T-helper 1 cell treated with Interleukin-12 subunit alpha and Interleukin-12 subunit beta and Interleukin-4 antibody, amounts not matched to agents 30 μg/mL and 1 μg/mL, for 36 hours (primary cell): ENCODE results near the gene MGAT3.

ENCODE experiments used
- H3K27ac Mint-ChIP-seq: one replicate; pipeline ENCODE4 v1.8.0; 2021; ENCODE audit warnings: mild to moderate bottlenecking, mixed read lengths
- H3K27me3 Mint-ChIP-seq: one replicate; pipeline ENCODE4 v1.8.0; 2021; ENCODE audit warnings: low read depth, mixed read lengths
- H3K36me3 Mint-ChIP-seq: one replicate; pipeline ENCODE4 v1.8.0; 2021; ENCODE audit warnings: low read depth, mixed read lengths
- H3K4me1 Mint-ChIP-seq: one replicate; pipeline ENCODE4 v1.8.0; 2021; ENCODE audit warnings: low read depth, mixed read lengths
- H3K4me3 Mint-ChIP-seq: one replicate; pipeline ENCODE4 v1.8.0; 2021; ENCODE audit warnings: mild to moderate bottlenecking, moderate library complexity, mixed read lengths
- H3K9me3 Mint-ChIP-seq: one replicate; pipeline ENCODE4 v1.8.0; 2021; ENCODE audit warnings: mixed read lengths

Gene MGAT3

DNA sequence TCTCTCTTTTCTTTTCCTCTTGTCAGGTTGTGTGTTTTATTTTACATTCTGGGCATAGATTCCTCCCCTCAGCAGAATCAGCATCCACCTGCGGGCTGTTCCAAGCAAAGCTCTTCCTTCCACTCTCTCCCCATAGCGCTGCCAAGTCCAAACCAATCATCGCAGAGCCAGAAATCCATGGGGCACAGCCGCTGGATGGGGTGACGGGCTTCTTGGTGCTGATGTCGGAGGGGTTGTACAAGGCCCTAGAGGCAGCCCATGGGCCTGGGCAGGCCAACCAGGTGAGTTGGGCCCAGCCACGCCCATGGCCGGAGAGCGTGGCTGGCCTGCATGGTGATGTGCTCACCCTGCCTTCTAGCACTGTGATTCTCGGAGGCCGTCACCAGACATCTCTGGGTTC, 35.1 kb upstream of the MGAT3 start:
- Mint-ChIP-seq H3K4me3 (no peak overlapping the region), H3K27me3 (no peaks in the 10 kb centered on the region), H3K36me3 (peaks cover 27% of the 10 kb centered on the region), H3K4me1 (no peaks in the 10 kb centered on the region), H3K9me3 (no peaks in the 10 kb centered on the region), H3K27ac (no peak overlapping the region)

DNA sequence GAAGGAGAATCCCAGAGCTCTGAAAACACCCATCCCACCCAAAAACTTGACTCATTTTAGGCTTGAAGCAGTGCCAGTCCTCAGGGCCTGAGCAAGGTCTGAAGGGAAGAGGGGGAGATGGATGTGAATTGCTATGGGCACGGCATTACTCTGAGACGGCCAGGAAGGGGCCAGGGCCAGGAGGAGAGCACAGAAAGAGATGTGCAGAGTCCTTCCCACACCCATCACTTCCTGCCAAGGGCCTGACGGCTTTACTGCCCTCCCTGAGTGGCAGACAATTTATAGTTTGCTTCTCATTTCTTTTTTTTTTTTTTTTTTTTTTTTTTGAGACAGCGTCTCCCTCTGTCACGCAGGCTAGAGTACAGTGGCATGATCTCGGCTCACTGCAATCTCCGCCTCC, 34.7 kb upstream of the MGAT3 start:
- Mint-ChIP-seq H3K9me3 (no peaks in the 10 kb centered on the region), H3K27me3 (no peaks in the 10 kb centered on the region), H3K27ac (no peak overlapping the region), H3K4me1 (no peaks in the 10 kb centered on the region), H3K4me3 (no peak overlapping the region), H3K36me3 (peaks cover 29% of the 10 kb centered on the region)

DNA sequence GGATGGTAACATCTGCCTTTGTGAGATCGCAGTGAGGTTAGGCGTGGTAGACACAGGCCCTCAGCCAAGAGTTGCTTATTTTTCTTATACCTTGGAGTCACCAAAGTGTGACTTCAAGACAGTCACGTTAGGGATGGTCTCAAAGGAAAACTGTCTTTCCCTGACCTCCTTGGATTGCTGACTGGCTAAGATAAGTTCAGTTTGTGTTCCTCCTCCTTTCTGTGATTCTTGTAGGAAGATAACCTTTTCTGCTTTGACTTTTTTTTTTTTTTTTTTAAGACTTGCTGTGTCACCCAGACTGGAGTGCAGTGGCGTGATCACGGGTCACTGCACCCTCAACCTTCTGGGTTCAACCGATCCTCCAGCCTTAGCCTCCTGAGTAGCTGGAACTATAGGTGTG, 34.1 kb upstream of the MGAT3 start:
- H3K36me3 Mint-ChIP-seq = peaks cover 29% of the 10 kb centered on the region

GRCh38 chr22:39423976-39424375, 32.8 kb upstream of the MGAT3 start:
- H3K36me3 Mint-ChIP-seq = peaks cover 24% of the 10 kb centered on the region
- no peaks in the 10 kb centered on the region for H3K9me3 Mint-ChIP-seq
- no peak overlapping the region for H3K27ac Mint-ChIP-seq
- no peaks in the 10 kb centered on the region for H3K4me1 Mint-ChIP-seq
- no peaks in the 10 kb centered on the region for H3K27me3 Mint-ChIP-seq
- H3K4me3 Mint-ChIP-seq = no peak overlapping the region

More for the DNA sequence above, 34.1 kb upstream of the MGAT3 start:
- Mint-ChIP-seq H3K4me1 (no peaks in the 10 kb centered on the region), H3K27me3 (no peaks in the 10 kb centered on the region), H3K4me3 (no peak overlapping the region), H3K9me3 (no peaks in the 10 kb centered on the region), H3K27ac (no peak overlapping the region)

GRCh38 chr22:39426380-39427043, 30.3 kb upstream of the MGAT3 start:
- Mint-ChIP-seq H3K36me3 (peaks cover 18% of the 10 kb centered on the region), H3K9me3 (no peaks in the 10 kb centered on the region)

DNA sequence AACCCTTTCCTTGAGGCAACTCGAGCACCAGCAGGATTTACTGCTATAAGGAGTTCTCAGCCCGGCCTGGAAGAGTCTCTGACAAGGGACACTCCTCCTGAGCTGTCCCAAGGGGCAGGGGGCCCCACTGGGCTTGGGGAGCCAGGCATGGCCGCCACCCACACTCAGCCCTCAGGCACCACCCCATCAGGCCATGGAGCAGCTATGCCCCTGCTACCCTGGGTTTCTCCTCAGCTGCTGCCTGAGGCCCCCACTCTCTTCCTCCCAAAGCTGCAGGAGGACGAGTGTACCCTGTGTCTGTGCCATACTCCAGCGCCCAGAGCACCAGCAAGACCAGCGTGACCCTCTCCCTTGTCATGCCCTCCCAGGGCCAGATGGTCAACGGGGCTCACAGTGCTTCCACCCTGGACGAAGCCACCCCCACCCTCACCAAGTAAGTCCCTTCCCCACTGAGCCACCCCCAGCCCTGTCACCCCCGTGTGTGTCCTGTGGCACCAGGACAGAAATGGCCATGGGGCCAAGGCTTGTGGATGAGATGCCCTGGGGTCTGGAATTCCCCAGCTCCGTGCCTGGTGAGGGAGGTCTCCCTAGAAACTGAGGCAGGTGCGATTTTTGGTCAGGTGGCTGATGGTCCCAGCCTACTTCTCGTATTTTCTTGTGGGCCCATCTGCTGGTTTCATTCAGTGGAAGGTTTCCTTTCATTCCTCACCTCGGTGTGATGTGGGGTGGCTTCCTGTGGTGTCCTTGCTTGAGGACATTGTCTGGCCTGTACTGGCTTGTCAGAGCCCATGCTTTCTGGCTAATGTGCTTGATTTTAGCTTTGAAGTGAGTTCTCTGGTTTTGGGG, 28.8 kb upstream of the MGAT3 start:
- Mint-ChIP-seq H3K27ac (no peak overlapping the region), H3K4me3 (no peak overlapping the region), H3K36me3 (peaks cover 11% of the 10 kb centered on the region)

More at GRCh38 chr22:39426380-39427043, 30.3 kb upstream of the MGAT3 start:
- Mint-ChIP-seq H3K27ac (no peak overlapping the region), H3K4me1 (no peaks in the 10 kb centered on the region), H3K4me3 (no peak overlapping the region), H3K27me3 (no peaks in the 10 kb centered on the region)

GRCh38 chr22:39428597-39429071, 28.2 kb upstream of the MGAT3 start:
- Mint-ChIP-seq H3K4me3 (no peak overlapping the region), H3K4me1 (no peaks in the 10 kb centered on the region), H3K27me3 (no peaks in the 10 kb centered on the region), H3K9me3 (no peaks in the 10 kb centered on the region), H3K27ac (no peak overlapping the region), H3K36me3 (peaks cover 10% of the 10 kb centered on the region)

More for the DNA sequence above, 28.8 kb upstream of the MGAT3 start:
- no peaks in the 10 kb centered on the region for H3K4me1 Mint-ChIP-seq
- H3K9me3 Mint-ChIP-seq = no peaks in the 10 kb centered on the region
- H3K27me3 Mint-ChIP-seq = no peaks in the 10 kb centered on the region

DNA sequence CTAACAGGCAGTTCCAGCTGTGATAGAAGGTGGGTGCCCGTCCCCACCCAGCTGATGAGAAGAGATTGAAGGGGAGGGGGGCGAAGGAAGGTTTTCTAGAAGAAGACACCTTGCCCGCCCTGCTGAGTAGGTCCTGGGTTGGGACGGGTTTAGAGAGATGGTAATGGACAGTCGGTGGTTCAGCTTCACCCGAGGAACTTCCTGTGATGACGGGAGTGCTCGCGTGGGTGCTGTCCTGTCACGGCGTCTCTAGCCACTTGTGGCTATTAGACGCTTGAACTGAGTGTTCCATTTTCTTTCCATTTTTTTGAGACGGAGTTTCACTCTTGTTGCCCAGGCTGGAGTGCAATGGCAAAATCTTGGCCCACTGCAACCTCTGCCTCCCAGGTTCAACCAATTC, 27.6 kb upstream of the MGAT3 start:
- Mint-ChIP-seq H3K4me1 (no peaks in the 10 kb centered on the region), H3K4me3 (no peak overlapping the region), H3K27me3 (no peaks in the 10 kb centered on the region), H3K36me3 (peaks cover 6% of the 10 kb centered on the region), H3K9me3 (no peaks in the 10 kb centered on the region), H3K27ac (no peak overlapping the region)

DNA sequence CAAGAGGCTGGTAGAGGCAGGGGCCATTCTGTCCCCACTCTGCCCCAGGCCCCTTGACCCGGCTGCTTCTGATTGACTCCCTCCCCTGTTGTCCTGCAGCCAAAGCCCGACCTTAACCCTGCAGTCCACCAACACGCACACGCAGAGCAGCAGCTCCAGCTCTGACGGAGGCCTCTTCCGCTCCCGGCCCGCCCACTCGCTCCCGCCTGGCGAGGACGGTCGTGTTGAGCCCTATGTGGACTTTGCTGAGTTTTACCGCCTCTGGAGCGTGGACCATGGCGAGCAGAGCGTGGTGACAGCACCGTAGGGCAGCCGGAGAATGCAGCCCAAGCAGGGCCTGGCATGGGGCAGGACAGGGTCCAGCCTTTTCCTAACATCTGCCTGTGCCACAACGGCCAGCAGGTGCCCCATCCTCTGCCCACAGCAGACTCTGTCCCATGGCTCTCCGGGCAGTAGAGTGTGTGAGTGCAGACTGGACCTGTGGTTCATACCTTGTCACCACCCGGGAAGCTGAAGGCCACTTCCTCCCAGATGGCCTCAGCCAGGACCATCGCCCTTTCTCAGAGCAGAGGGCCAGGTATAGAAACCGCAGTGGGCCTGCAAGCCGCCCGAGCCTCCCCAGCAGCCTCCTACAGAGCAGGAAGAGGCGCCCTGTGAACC, 26.8 kb upstream of the MGAT3 start:
- Mint-ChIP-seq H3K4me1 (no peaks in the 10 kb centered on the region), H3K4me3 (no peak overlapping the region), H3K27me3 (no peaks in the 10 kb centered on the region), H3K36me3 (peaks cover 4% of the 10 kb centered on the region), H3K27ac (no peak overlapping the region), H3K9me3 (no peaks in the 10 kb centered on the region)

- H3K27me3 Mint-ChIP-seq = no peaks in the 10 kb centered on the region
- H3K4me1 Mint-ChIP-seq = no peaks in the 10 kb centered on the region
- peaks cover 4% of the 10 kb centered on the region for H3K36me3 Mint-ChIP-seq
- H3K4me3 Mint-ChIP-seq = no peak overlapping the region
- H3K27ac Mint-ChIP-seq = no peak overlapping the region
- no peaks in the 10 kb centered on the region for H3K9me3 Mint-ChIP-seq
Measured at GRCh38 chr22:39430576-39431150, 26.1 kb upstream of the MGAT3 start.

DNA sequence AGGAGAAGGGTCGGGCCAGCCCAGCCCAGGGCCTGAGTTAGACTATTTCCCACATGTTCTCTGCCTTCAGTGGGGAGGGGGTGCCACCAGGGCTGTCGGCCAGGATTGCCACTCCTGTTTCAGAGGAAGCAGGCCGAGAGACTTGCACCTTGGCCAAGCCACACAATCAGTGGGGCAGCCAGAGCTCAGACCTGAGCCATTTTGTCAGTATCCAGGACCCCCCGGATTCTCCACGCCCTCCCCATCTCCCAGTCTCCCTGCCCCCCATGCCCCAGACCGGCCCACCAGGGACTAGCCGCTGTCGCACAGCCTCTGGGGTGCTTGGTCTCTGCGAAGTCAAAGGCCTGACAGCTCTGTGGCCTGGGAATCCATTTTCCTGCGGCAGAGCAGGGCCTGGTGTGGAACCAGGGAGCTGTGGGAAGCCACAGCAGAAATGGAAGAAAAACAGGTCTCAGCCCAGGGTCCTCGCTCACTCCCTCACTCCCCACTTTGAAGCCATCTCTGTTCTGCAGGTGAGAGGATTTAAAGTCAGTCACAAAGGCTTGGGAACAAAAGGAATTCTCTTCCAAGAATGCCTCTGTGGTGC, 25.5 kb upstream of the MGAT3 start:
- peaks cover 4% of the 10 kb centered on the region for H3K36me3 Mint-ChIP-seq
- H3K9me3 Mint-ChIP-seq = no peaks in the 10 kb centered on the region
- no peak overlapping the region for H3K4me3 Mint-ChIP-seq
- H3K27ac Mint-ChIP-seq = no peak overlapping the region
- H3K27me3 Mint-ChIP-seq = no peaks in the 10 kb centered on the region
- H3K4me1 Mint-ChIP-seq = no peaks in the 10 kb centered on the region

DNA sequence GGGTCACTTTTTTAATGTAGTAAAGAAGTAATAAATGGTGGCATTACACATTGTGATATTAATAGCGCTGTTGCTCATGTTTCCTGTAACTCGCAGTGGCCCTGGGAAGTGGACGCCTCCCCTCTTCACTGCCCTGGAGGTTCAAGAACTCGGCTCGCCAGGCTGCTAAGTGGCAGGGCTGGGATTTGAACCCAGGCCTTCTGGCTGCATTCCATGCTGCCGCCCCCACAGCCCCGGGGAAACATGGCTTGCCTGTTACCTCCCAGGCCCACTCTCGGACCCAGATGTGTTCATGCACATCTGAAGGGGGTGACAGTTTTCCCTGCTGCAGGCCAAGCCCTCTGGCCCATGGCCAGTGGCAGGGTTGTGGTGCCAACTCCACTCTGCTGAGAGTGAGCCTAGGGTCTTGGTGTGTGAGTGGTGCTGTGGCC, 25.0 kb upstream of the MGAT3 start:
- H3K36me3 Mint-ChIP-seq = peaks cover 4% of the 10 kb centered on the region
- no peaks in the 10 kb centered on the region for H3K9me3 Mint-ChIP-seq
- H3K4me3 Mint-ChIP-seq = no peak overlapping the region
- H3K27me3 Mint-ChIP-seq = no peaks in the 10 kb centered on the region
- no peaks in the 10 kb centered on the region for H3K4me1 Mint-ChIP-seq
- no peak overlapping the region for H3K27ac Mint-ChIP-seq

- no peaks in the 10 kb centered on the region for H3K27me3 Mint-ChIP-seq
- H3K36me3 Mint-ChIP-seq = peaks cover 2% of the 10 kb centered on the region
- peaks cover 3% of the 10 kb centered on the region for H3K4me1 Mint-ChIP-seq
- H3K4me3 Mint-ChIP-seq = no peak overlapping the region
- H3K9me3 Mint-ChIP-seq = no peaks in the 10 kb centered on the region
- H3K27ac Mint-ChIP-seq = no peak overlapping the region
Measured at GRCh38 chr22:39432361-39432811, 24.4 kb upstream of the MGAT3 start.
